Cardiac muscle cell (in vitro differentiated cells and primary cell): Measurements from ENCODE around the gene ANKRD12. TPM values are rescaled to one million over a fixed set of nuclear protein-coding genes. Genes with fewer than 3 reads are reported as not detected.

Experiments used
- DNase-seq, 2 donors: peaks; one replicate each; pipeline versions ENCODE4 v3.0.0 to v3.0.0-alpha.2; 2010 to 2017; ENCODE audit warnings: low read depth in 1 of 2, low spot score in 1 of 2
- H3K27ac ChIP-seq: fragments of 200-600 bp; sonication (generic); 2 replicates; pipeline ENCODE4 v1.5.1; 2016
- H3K27me3 ChIP-seq: fragments of 200-600 bp; sonication (generic); 2 replicates; pipeline ENCODE4 v1.6.0; 2016; ENCODE audit warnings: control low read depth
- H3K36me3 ChIP-seq: fragments of 200-600 bp; sonication (generic); 2 replicates; pipeline ENCODE4 v1.5.1; 2016; ENCODE audit warnings: control low read depth
- H3K4me1 ChIP-seq: fragments of 200-600 bp; sonication (generic); 2 replicates; pipeline ENCODE4 v1.8.1; 2017; ENCODE audit warnings: low read depth, mild to moderate bottlenecking, mixed run types
- H3K4me3 ChIP-seq: fragments of 200-600 bp; sonication (generic); 2 replicates; pipeline ENCODE4 v1.5.1; 2016; ENCODE audit warnings: mild to moderate bottlenecking
- H3K9me3 ChIP-seq: fragments of 200-600 bp; sonication (generic); 2 replicates; pipeline ENCODE4 v1.5.1; 2017; ENCODE audit warnings: low read depth, mild to moderate bottlenecking, control low read depth
- CTCF ChIP-seq: IDR thresholded peaks from 2 replicates; pipeline ENCODE4 v1.5.1; 2012; ENCODE audit warnings: low read depth, mild to moderate bottlenecking, low read length
- polyA plus RNA-seq: library from polyadenylated mRNA; unstranded; fragments of >200 nt; fragmentation: Nextera tagmentation; extraction: Ambion mirVana; gene quantifications from 2 replicates; pipeline ENCODE4 v1.2.1, GENCODE V29; 2016
- total RNA-seq: library from RNA; depleted of rRNA; stranded (reverse); fragments of >200 nt; gene quantifications from 2 replicates; pipeline ENCODE4 v1.2.3, GENCODE V29; 2016

ANKRD12 gene
- total and polyA plus RNA-seq, 2 experiments from 2014 or later, result 21.5 to 88.8 TPM

GRCh38 chr18:9140381-9140780 is 3.8 kb downstream of the ANKRD12 start:
- Histone ChIP-seq H3K9me3 (no peaks in the 10 kb centered on the region), H3K4me3 (no peak overlapping the region), H3K27me3 (no peaks in the 10 kb centered on the region), H3K36me3 (no peaks in the 10 kb centered on the region), H3K27ac (no peak overlapping the region), H3K4me1 (no peaks in the 10 kb centered on the region)
- DNase-seq, result no peak
- no peak for TF ChIP-seq CTCF

- H3K36me3 ChIP-seq, result no peaks in the 10 kb centered on the region
- no peak for DNase-seq
- no peaks in the 10 kb centered on the region for H3K9me3 ChIP-seq
- no peaks in the 10 kb centered on the region for H3K27me3 ChIP-seq
- no peak overlapping the region for H3K27ac ChIP-seq
- TF ChIP-seq CTCF, result no peak
- no peak overlapping the region for H3K4me3 ChIP-seq
- H3K4me1 ChIP-seq, result no peaks in the 10 kb centered on the region
These were observed 4.4 kb downstream of the ANKRD12 start for GRCh38 chr18:9140984-9141383.

- H3K9me3 ChIP-seq, result no peaks in the 10 kb centered on the region
- TF ChIP-seq CTCF, result no peak
- no peak overlapping the region for H3K27ac ChIP-seq
- H3K4me3 ChIP-seq, result no peak overlapping the region
- H3K27me3 ChIP-seq, result no peaks in the 10 kb centered on the region
- DNase-seq, result no peak
- peaks cover 9% of the 10 kb centered on the region for H3K4me1 ChIP-seq
- no peaks in the 10 kb centered on the region for H3K36me3 ChIP-seq
These were observed 9.6 kb downstream of the ANKRD12 start for GRCh38 chr18:9146224-9146623.

GRCh38 chr18:9147440-9148202 is 11.0 kb downstream of the ANKRD12 start:
- H3K27ac ChIP-seq, result no peak overlapping the region
- peaks cover 9% of the 10 kb centered on the region for H3K4me1 ChIP-seq
- no peaks in the 10 kb centered on the region for H3K36me3 ChIP-seq
- no peaks in the 10 kb centered on the region for H3K27me3 ChIP-seq
- H3K4me3 ChIP-seq, result no peak overlapping the region
- DNase-seq, result peak; percentile 63 to 83
- peak; percentile 82 for TF ChIP-seq CTCF
- H3K9me3 ChIP-seq, result no peaks in the 10 kb centered on the region

GRCh38 chr18:9148203-9148552 is 11.6 kb downstream of the ANKRD12 start:
- no peak overlapping the region for H3K27ac ChIP-seq
- H3K36me3 ChIP-seq, result no peaks in the 10 kb centered on the region
- DNase-seq, result no peak
- H3K4me3 ChIP-seq, result no peak overlapping the region
- peaks cover 9% of the 10 kb centered on the region for H3K4me1 ChIP-seq
- H3K27me3 ChIP-seq, result no peaks in the 10 kb centered on the region
- TF ChIP-seq CTCF, result no peak
- no peaks in the 10 kb centered on the region for H3K9me3 ChIP-seq

GRCh38 chr18:9150121-9150520 is 13.5 kb downstream of the ANKRD12 start:
- no peak overlapping the region for H3K4me3 ChIP-seq
- no peaks in the 10 kb centered on the region for H3K9me3 ChIP-seq
- no peak for TF ChIP-seq CTCF
- H3K27me3 ChIP-seq, result no peaks in the 10 kb centered on the region
- no peaks in the 10 kb centered on the region for H3K36me3 ChIP-seq
- no peak for DNase-seq
- no peak overlapping the region for H3K27ac ChIP-seq
- H3K4me1 ChIP-seq, result peaks cover 9% of the 10 kb centered on the region
